ENCODE data around the gene HES3.

HES3 gene

DNA sequence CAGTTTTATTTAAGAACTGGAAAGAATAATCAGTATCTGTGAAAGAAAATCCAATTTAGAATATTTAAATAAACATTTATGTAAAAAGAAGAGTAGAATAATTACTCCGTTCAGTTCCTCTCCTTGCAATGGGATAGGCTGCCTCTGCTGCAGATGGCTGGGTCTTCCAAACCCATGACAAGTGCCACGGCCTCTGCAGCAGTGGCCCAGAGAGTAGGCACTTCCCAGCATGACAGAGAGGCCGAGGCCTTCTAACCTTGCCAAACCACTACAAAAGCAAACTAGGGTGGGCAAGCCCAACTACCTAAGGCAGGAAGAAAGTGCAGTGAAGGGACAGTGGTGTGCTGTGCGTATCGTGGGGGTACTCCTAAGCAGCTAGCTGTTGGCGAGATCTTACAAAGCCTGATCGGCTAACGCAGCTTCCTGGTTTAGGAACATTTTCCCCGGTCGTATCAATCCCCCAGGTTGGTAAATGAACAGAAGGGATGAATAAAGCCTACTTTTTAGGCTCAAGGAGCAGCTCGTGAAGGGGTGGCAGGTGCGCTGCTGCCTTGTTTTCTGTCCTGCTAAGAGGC, 22.7 kb upstream of the HES3 start:
- H3K36me3 ChIP-seq (ENCODE audit: control insufficient read depth, insufficient read depth, low read length), result peaks cover 55% of the 10 kb centered on the region
- H3K4me1 ChIP-seq (ENCODE audit: control insufficient read depth, insufficient read depth, low read length), result no peaks in the 10 kb centered on the region
- H3K27ac ChIP-seq (ENCODE audit: low read depth, low read length), result no peak overlapping the region
- H3K9ac ChIP-seq (ENCODE audit: low read depth, low read length), result no peak overlapping the region
- H3K4me3 ChIP-seq (ENCODE audit: low read depth, low read length), result no peak overlapping the region
- no peaks in the 10 kb centered on the region for H3K9me3 ChIP-seq (ENCODE audit: control insufficient read depth, insufficient read depth, low read length)
- no peaks in the 10 kb centered on the region for H3K27me3 ChIP-seq (ENCODE audit: control insufficient read depth, insufficient read depth, low read length)

DNA sequence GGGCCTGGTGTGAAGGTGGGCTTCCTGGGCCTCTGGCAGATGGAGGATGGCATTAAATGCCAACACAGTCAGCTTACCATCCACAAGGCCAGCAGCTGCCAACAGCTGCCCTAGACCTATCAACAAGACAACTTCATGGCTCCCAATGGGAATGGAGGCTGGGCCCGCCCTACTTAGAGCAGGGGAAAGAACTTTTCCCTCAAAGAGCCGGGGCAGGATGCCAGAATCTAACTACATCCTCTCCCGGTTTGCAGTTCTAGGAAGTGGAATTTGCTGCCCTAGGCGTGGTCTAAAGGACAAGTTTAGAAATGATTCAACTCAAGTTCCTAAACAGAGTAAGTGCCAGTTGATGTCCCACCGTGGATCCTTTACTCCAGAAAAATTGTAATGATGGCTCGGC, 21.3 kb upstream of the HES3 start:
- Histone ChIP-seq H3K27ac (ENCODE audit: low read depth, low read length) (no peak overlapping the region), H3K4me1 (ENCODE audit: control insufficient read depth, insufficient read depth, low read length) (no peaks in the 10 kb centered on the region), H3K4me3 (ENCODE audit: low read depth, low read length) (no peak overlapping the region), H3K9me3 (ENCODE audit: control insufficient read depth, insufficient read depth, low read length) (no peaks in the 10 kb centered on the region), H3K27me3 (ENCODE audit: control insufficient read depth, insufficient read depth, low read length) (no peaks in the 10 kb centered on the region), H3K36me3 (ENCODE audit: control insufficient read depth, insufficient read depth, low read length) (peaks cover 66% of the 10 kb centered on the region), H3K9ac (ENCODE audit: low read depth, low read length) (no peak overlapping the region)

DNA sequence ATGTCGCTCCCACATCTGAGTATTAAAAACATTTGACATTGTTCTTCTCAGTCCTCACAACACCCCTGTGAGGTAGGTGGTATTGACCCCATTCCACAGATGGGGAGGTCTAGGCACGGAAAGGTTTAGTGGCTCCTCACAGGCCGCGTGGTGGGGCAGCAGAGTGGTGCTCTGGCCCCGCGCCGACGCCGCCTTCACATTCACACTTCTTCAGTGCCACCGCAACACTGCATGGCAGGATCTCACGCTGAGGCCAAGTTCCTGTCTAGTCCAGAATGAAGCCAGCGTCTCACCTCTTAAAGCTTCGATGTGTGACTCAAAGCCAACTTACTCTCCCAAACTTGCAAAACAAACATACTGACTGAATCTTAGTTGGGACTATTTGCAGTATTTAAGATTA, 20.4 kb upstream of the HES3 start:
- Histone ChIP-seq H3K27ac (ENCODE audit: low read depth, low read length) (no peak overlapping the region), H3K4me1 (ENCODE audit: control insufficient read depth, insufficient read depth, low read length) (no peaks in the 10 kb centered on the region), H3K36me3 (ENCODE audit: control insufficient read depth, insufficient read depth, low read length) (peaks cover 74% of the 10 kb centered on the region), H3K27me3 (ENCODE audit: control insufficient read depth, insufficient read depth, low read length) (no peaks in the 10 kb centered on the region), H3K4me3 (ENCODE audit: low read depth, low read length) (no peak overlapping the region), H3K9ac (ENCODE audit: low read depth, low read length) (no peak overlapping the region), H3K9me3 (ENCODE audit: control insufficient read depth, insufficient read depth, low read length) (no peaks in the 10 kb centered on the region)

DNA sequence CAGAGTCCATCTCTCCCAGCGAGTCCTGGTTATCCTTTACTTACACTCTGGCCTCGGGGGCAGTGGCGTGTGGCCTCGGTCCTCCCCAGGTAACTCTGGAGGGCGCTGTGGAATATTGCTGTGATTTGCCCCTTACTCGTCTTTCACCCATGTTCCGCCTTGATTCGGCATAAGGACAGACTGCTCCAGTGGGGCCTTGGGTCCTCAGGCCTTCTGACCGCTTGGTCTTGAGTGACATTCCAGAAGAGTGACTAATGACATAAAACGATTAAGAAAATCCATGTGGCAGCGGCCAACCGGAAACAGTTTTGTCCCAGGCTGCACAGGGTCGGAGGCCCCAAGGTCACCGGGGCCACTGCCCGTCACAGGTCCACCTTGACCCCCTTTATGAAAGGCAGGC, 19.3 kb upstream of the HES3 start:
- Histone ChIP-seq H3K9ac (ENCODE audit: low read depth, low read length) (no peak overlapping the region), H3K36me3 (ENCODE audit: control insufficient read depth, insufficient read depth, low read length) (peaks cover 85% of the 10 kb centered on the region), H3K9me3 (ENCODE audit: control insufficient read depth, insufficient read depth, low read length) (no peaks in the 10 kb centered on the region), H3K27me3 (ENCODE audit: control insufficient read depth, insufficient read depth, low read length) (no peaks in the 10 kb centered on the region), H3K27ac (ENCODE audit: low read depth, low read length) (no peak overlapping the region), H3K4me3 (ENCODE audit: low read depth, low read length) (no peak overlapping the region), H3K4me1 (ENCODE audit: control insufficient read depth, insufficient read depth, low read length) (no peaks in the 10 kb centered on the region)

- H3K27ac ChIP-seq (ENCODE audit: low read depth, low read length), result no peak overlapping the region
- no peaks in the 10 kb centered on the region for H3K27me3 ChIP-seq (ENCODE audit: control insufficient read depth, insufficient read depth, low read length)
- H3K4me3 ChIP-seq (ENCODE audit: low read depth, low read length), result no peak overlapping the region
- no peaks in the 10 kb centered on the region for H3K4me1 ChIP-seq (ENCODE audit: control insufficient read depth, insufficient read depth, low read length)
- H3K9me3 ChIP-seq (ENCODE audit: control insufficient read depth, insufficient read depth, low read length), result no peaks in the 10 kb centered on the region
- H3K9ac ChIP-seq (ENCODE audit: low read depth, low read length), result no peak overlapping the region
- H3K36me3 ChIP-seq (ENCODE audit: control insufficient read depth, insufficient read depth, low read length), result peaks cover 87% of the 10 kb centered on the region
Observed at GRCh38 chr1:6225651-6226050, 18.3 kb upstream of the HES3 start.

DNA sequence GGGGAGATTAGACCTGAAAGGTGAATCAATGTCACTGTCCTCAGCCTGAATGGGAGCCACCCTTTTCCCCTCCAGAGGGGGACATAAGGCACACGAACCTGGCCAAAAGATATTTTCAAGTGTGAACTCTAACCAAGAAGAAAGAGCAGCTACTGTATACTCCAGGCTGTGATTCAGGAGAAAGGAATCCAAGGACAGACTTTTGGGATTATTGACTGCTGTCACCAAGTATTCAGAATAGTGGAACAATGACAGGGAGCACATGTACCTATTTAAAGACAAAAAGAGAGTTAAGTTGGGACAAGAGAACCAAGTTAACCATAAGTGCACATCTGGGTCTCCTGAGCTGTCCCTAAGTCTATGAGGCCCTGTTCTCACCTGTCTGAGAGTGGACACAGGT, 10.6 kb upstream of the HES3 start:
- Histone ChIP-seq H3K4me3 (ENCODE audit: low read depth, low read length) (no peak overlapping the region), H3K4me1 (ENCODE audit: control insufficient read depth, insufficient read depth, low read length) (peaks cover 3% of the 10 kb centered on the region; the same call in 1 of the 2 replicates), H3K9ac (ENCODE audit: low read depth, low read length) (no peak overlapping the region), H3K9me3 (ENCODE audit: control insufficient read depth, insufficient read depth, low read length) (no peaks in the 10 kb centered on the region), H3K27me3 (ENCODE audit: control insufficient read depth, insufficient read depth, low read length) (no peaks in the 10 kb centered on the region), H3K27ac (ENCODE audit: low read depth, low read length) (no peak overlapping the region), H3K36me3 (ENCODE audit: control insufficient read depth, insufficient read depth, low read length) (peaks cover 53% of the 10 kb centered on the region)

DNA sequence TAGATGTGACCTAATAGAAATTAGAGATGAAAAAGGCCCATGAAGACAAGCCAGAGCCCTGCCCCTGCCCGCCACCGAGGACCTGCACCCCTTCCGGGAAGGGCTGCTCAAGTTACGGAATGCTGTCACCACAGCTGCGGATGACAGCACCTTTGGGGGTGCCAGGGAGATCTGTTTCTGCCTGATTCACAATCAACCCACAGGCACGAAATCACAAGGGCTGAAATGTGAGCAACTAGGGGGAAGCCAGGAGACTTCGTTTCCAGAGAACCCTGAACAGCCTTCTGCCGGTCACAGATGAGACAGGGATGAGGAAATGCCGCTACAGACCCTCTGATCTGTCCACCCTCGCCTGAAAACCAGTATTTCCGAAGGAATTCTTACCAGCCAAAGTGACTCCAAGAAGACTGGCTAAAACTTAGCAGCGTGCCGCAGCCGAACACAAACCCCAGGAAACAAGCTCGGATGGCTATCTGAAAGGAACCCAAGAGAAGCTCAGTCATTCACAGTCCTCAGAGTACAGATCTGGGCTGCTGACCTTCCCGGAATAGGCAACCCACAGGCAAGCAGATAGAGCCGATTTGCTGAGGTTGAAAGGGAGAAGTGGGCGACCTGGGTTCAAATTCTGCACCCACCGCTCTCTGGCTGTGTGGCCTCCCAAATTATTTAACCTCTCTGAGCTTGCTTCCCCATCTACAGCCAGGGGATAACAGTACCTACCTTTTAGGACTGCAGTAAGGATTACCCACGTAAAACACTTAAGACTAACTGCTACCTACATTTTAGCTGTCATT, 9.3 kb upstream of the HES3 start:
- Histone ChIP-seq H3K27ac (ENCODE audit: low read depth, low read length) (no peak overlapping the region), H3K4me1 (ENCODE audit: control insufficient read depth, insufficient read depth, low read length) (peaks cover 9% of the 10 kb centered on the region), H3K9ac (ENCODE audit: low read depth, low read length) (peak overlapping the region; percentile 87; the same call in 1 of the 2 replicates), H3K4me3 (ENCODE audit: low read depth, low read length) (peak overlapping the region; percentile 87), H3K27me3 (ENCODE audit: control insufficient read depth, insufficient read depth, low read length) (no peaks in the 10 kb centered on the region), H3K9me3 (ENCODE audit: control insufficient read depth, insufficient read depth, low read length) (no peaks in the 10 kb centered on the region), H3K36me3 (ENCODE audit: control insufficient read depth, insufficient read depth, low read length) (peaks cover 40% of the 10 kb centered on the region)

GRCh38 chr1:6235296-6235677, 8.7 kb upstream of the HES3 start:
- peak overlapping the region; percentile 73 for H3K27ac ChIP-seq (ENCODE audit: low read depth, low read length)

GRCh38 chr1:6237093-6237492, 6.9 kb upstream of the HES3 start:
- no peak overlapping the region for H3K9ac ChIP-seq (ENCODE audit: low read depth, low read length)
- H3K4me1 ChIP-seq (ENCODE audit: control insufficient read depth, insufficient read depth, low read length), result peaks cover 28% of the 10 kb centered on the region
- H3K27me3 ChIP-seq (ENCODE audit: control insufficient read depth, insufficient read depth, low read length), result no peaks in the 10 kb centered on the region; the same call in 1 of the 2 replicates
- H3K36me3 ChIP-seq (ENCODE audit: control insufficient read depth, insufficient read depth, low read length), result peaks cover 18% of the 10 kb centered on the region
- no peak overlapping the region for H3K27ac ChIP-seq (ENCODE audit: low read depth, low read length)
- H3K4me3 ChIP-seq (ENCODE audit: low read depth, low read length), result no peak overlapping the region
- H3K9me3 ChIP-seq (ENCODE audit: control insufficient read depth, insufficient read depth, low read length), result no peaks in the 10 kb centered on the region

More at GRCh38 chr1:6235296-6235677, 8.7 kb upstream of the HES3 start:
- Histone ChIP-seq H3K4me3 (ENCODE audit: low read depth, low read length) (peak overlapping the region; percentile 87), H3K9ac (ENCODE audit: low read depth, low read length) (peak overlapping the region; percentile 87), H3K9me3 (ENCODE audit: control insufficient read depth, insufficient read depth, low read length) (no peaks in the 10 kb centered on the region), H3K27me3 (ENCODE audit: control insufficient read depth, insufficient read depth, low read length) (no peaks in the 10 kb centered on the region), H3K36me3 (ENCODE audit: control insufficient read depth, insufficient read depth, low read length) (peaks cover 35% of the 10 kb centered on the region), H3K4me1 (ENCODE audit: control insufficient read depth, insufficient read depth, low read length) (peaks cover 15% of the 10 kb centered on the region)

- H3K36me3 ChIP-seq (ENCODE audit: control insufficient read depth, insufficient read depth, low read length), result 0 out of 2 replicates have a peak, but pooled peaks cover under 1% of the 10 kb centered on the region
- H3K4me3 ChIP-seq (ENCODE audit: low read depth, low read length), result peak overlapping the region; percentile 36
- H3K9me3 ChIP-seq (ENCODE audit: control insufficient read depth, insufficient read depth, low read length), result no peaks in the 10 kb centered on the region
- H3K4me1 ChIP-seq (ENCODE audit: control insufficient read depth, insufficient read depth, low read length), result peaks cover 36% of the 10 kb centered on the region
- peak overlapping the region; percentile 52 for H3K9ac ChIP-seq (ENCODE audit: low read depth, low read length)
- peak overlapping the region; percentile 93 for H3K27ac ChIP-seq (ENCODE audit: low read depth, low read length)
- H3K27me3 ChIP-seq (ENCODE audit: control insufficient read depth, insufficient read depth, low read length), result peaks cover 11% of the 10 kb centered on the region
Observed at GRCh38 chr1:6239213-6239752, 4.7 kb upstream of the HES3 start.
